OCI-LY1 (cell line): Measurements from ENCODE around the gene LAMA4.

Experiments
- H2AFZ ChIP-seq: fragments of 200-600 bp; sonication (generic), shearing (Covaris generic); 2 replicates; pipeline ENCODE4 v1.6.0; 2014; ENCODE audit warnings: antibody characterized with exemption, mild to moderate bottlenecking, low read length
- H3F3A ChIP-seq: fragments of 200-600 bp; sonication (generic), shearing (Covaris generic); 2 replicates; pipeline ENCODE4 v1.6.0; 2014; ENCODE audit warnings: mild to moderate bottlenecking, antibody characterized with exemption, low read length, moderate library complexity; ENCODE audit not compliant: insufficient read depth
- H3K27ac ChIP-seq: fragments of 200-600 bp; sonication (generic); 2 replicates; pipeline ENCODE4 v1.5.1; 2014; ENCODE audit warnings: low read length, mixed run types, mild to moderate bottlenecking, low read depth; ENCODE audit not compliant: poor library complexity, severe bottlenecking
- H3K27me3 ChIP-seq: fragments of 200-600 bp; sonication (generic); 2 replicates; pipeline ENCODE4 v1.6.0; 2014; ENCODE audit warnings: antibody characterized with exemption, mild to moderate bottlenecking, low read length, moderate library complexity; ENCODE audit not compliant: insufficient read depth
- H3K36me3 ChIP-seq: fragments of 200-600 bp; sonication (generic); 2 replicates; pipeline ENCODE4 v1.6.1; 2014; ENCODE audit warnings: mild to moderate bottlenecking, antibody characterized with exemption, low read length, moderate library complexity, mixed read lengths; ENCODE audit not compliant: insufficient read depth
- H3K4me1 ChIP-seq: fragments of 200-600 bp; sonication (generic); 2 replicates; pipeline ENCODE4 v1.5.1; 2014; ENCODE audit warnings: mild to moderate bottlenecking, low read length, moderate library complexity; ENCODE audit not compliant: insufficient read depth, severe bottlenecking
- H3K4me2 ChIP-seq: fragments of 200-600 bp; sonication (generic), shearing (Covaris generic); 2 replicates; pipeline ENCODE4 v1.6.1; 2014; ENCODE audit warnings: low read length
- H3K4me3 ChIP-seq: fragments of 200-600 bp; sonication (generic); 2 replicates; pipeline ENCODE4 v1.5.1; 2014; ENCODE audit warnings: low read length, low read depth, mild to moderate bottlenecking, mixed read lengths; ENCODE audit not compliant: poor library complexity, severe bottlenecking
- H3K79me2 ChIP-seq: fragments of 200-600 bp; shearing (Covaris generic); 2 replicates; pipeline ENCODE4 v1.6.1; 2016; ENCODE audit warnings: mixed run types, low read length, mixed read lengths; ENCODE audit not compliant: insufficient read depth
- H3K9ac ChIP-seq: fragments of 200-600 bp; sonication (generic), shearing (Covaris generic); 2 replicates; pipeline ENCODE4 v1.6.1; 2014; ENCODE audit warnings: mild to moderate bottlenecking, low read length, mixed read lengths
- H3K9me2 ChIP-seq: fragments of 200-600 bp; sonication (generic), shearing (Covaris generic); 2 replicates; pipeline ENCODE4 v1.6.1; 2014; ENCODE audit warnings: low read depth, mild to moderate bottlenecking, low read length, mixed read lengths
- H3K9me3 ChIP-seq: fragments of 200-600 bp; shearing (Covaris generic); 2 replicates; pipeline ENCODE4 v1.6.1; 2014; ENCODE audit warnings: low read length, mixed read lengths
- H4K20me1 ChIP-seq: fragments of 200-600 bp; sonication (generic), shearing (Covaris generic); 2 replicates; pipeline ENCODE4 v1.6.0; 2016; ENCODE audit warnings: mild to moderate bottlenecking, low read length; ENCODE audit not compliant: insufficient read depth
- CTCF ChIP-seq: fragments of 200-600 bp; sonication (generic), shearing (Covaris generic); IDR thresholded peaks from 2 replicates; pipeline ENCODE4 v1.5.1; 2017; ENCODE audit warnings: mild to moderate bottlenecking, antibody characterized with exemption, low read length, moderate library complexity, mixed read lengths
- EZH2 ChIP-seq: fragments of 200-600 bp; sonication (generic), shearing (Covaris generic); IDR thresholded peaks from 2 replicates; pipeline ENCODE4 v1.8.0; 2017; ENCODE audit warnings: borderline replicate concordance, mixed run types, mild to moderate bottlenecking, antibody characterized with exemption, low read length, moderate library complexity, mixed read lengths

Gene LAMA4

GRCh38 chr6:112205427-112206109, 48.8 kb downstream of the LAMA4 start:
- H3K4me1 ChIP-seq, result no peaks in the 10 kb centered on the region
- H3K79me2 ChIP-seq, result no peaks in the 10 kb centered on the region
- no peak overlapping the region for H3K4me2 ChIP-seq
- no peak overlapping the region for H2AFZ ChIP-seq
- no peaks in the 10 kb centered on the region for H3K36me3 ChIP-seq
- H4K20me1 ChIP-seq, result no peaks in the 10 kb centered on the region
- H3K9me3 ChIP-seq, result no peaks in the 10 kb centered on the region
- H3K4me3 ChIP-seq, result no peak overlapping the region
- H3F3A ChIP-seq, result no peaks in the 10 kb centered on the region
- H3K9me2 ChIP-seq, result no peaks in the 10 kb centered on the region
- H3K27me3 ChIP-seq, result no peaks in the 10 kb centered on the region
- H3K9ac ChIP-seq, result no peak overlapping the region
- no peak overlapping the region for H3K27ac ChIP-seq
- TF ChIP-seq CTCF, result no peak
- TF ChIP-seq EZH2, result no peak

GRCh38 chr6:112204350-112204706, 50.0 kb downstream of the LAMA4 start:
- Histone ChIP-seq H3K4me1 (no peaks in the 10 kb centered on the region), H3F3A (no peaks in the 10 kb centered on the region), H2AFZ (no peak overlapping the region), H3K9ac (no peak overlapping the region), H3K36me3 (no peaks in the 10 kb centered on the region), H3K4me3 (no peak overlapping the region), H4K20me1 (no peaks in the 10 kb centered on the region), H3K79me2 (no peaks in the 10 kb centered on the region), H3K9me2 (no peaks in the 10 kb centered on the region), H3K27ac (no peak overlapping the region), H3K9me3 (no peaks in the 10 kb centered on the region), H3K4me2 (no peak overlapping the region), H3K27me3 (no peaks in the 10 kb centered on the region)
- no peak for TF ChIP-seq EZH2
- TF ChIP-seq CTCF, result no peak

- Histone ChIP-seq H3K4me2 (no peak overlapping the region), H3K9ac (no peak overlapping the region), H3K4me3 (no peak overlapping the region), H3K79me2 (no peaks in the 10 kb centered on the region), H3K9me3 (no peaks in the 10 kb centered on the region), H3K36me3 (no peaks in the 10 kb centered on the region), H3K27me3 (no peaks in the 10 kb centered on the region), H2AFZ (no peak overlapping the region), H3F3A (no peaks in the 10 kb centered on the region), H4K20me1 (no peaks in the 10 kb centered on the region), H3K4me1 (no peaks in the 10 kb centered on the region), H3K9me2 (no peaks in the 10 kb centered on the region), H3K27ac (no peak overlapping the region)
- TF ChIP-seq EZH2 (no peak), CTCF (no peak)
Measured at GRCh38 chr6:112203577-112204349, 50.6 kb downstream of the LAMA4 start.
